Stimulated activated CD8-positive, alpha-beta memory T cell treated with anti-CD3 and anti-CD28 coated beads, Interleukin-15, amount 100 ng/mL, for 24 hours (primary cell): ENCODE data around the gene PAQR6.

Source experiments
- DNase-seq: peaks from one replicate; pipeline ENCODE4 v3.0.0-alpha.2; 2020; ENCODE audit warnings: low read depth

The PAQR6 gene

DNA sequence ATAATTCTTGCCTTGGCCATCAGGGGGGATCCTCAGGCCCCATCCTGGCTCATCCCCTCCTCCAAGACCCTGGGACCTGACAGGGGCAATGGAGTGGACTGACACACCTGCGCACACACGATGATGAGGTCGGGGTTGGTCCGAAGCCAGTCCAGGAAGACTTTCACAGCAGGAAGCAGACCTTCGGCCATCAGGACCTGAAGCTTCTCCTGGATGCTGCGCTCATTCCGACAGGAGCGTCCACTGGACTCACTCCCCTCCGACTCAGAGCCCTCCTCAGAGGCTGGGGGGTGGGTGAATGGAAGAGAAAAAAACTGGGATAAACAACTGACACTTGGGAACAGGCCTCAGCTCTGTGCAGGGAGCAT is 15.4 kb upstream of the PAQR6 start:
- no peak for DNase-seq

DNA sequence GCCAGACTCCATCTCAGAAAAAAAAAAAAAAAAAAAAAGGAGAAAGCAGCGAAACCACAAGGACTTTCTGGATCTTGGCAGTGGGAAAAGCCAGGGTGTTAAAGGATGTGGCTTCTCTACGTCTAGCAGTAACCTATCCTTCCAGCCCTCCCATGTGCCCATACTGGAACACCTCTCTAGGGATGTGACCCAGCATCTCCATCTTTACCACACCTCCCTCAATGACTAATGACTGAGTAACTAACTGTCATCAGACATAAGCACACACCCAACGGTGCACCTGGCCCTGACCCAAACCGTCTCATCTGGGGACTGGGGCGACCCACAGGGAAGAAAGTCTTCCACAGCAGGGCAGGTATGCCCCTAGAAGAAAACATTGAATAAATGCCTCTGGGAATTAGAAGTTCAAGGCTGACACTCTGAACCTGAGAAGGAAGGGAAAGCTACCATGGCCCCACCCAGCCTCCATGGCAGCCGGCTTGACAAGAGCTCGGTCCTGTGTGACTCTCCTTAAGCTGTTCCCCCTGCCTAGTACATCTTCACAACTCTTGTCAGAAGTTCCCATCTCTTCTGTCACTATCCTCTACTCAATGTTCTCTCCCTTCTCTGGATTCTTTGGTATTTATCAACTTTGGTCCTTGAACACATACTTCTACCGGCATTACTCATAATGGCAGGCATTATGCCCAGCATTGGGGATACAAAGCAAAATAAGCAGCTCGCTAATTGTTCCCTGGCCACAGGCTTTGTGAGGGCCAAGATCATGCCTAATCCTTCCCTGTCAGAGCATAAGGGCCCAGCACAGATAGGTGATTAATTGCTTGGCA is 14.8 kb upstream of the PAQR6 start:
- DNase-seq, result no peak

DNA sequence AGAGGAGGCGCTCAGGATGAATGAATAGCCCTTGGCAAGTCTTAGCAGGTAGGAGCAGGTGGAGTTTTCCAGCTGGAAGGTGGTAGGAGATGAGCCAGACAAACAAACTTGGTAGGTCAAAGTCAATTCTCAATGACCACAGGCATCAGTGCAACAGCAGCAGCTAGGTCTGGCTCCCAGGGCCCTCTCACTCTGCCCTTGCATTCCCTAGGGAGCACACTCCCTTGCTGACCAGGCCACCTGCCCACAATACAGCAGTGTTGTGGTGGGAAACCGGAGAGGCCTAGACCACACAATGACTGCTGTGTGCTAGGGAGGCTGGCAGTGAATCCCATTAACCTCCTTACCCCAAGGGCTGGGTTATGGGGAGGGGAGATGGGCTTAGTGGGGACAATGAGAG is 13.0 kb upstream of the PAQR6 start:
- DNase-seq, result no peak

DNA sequence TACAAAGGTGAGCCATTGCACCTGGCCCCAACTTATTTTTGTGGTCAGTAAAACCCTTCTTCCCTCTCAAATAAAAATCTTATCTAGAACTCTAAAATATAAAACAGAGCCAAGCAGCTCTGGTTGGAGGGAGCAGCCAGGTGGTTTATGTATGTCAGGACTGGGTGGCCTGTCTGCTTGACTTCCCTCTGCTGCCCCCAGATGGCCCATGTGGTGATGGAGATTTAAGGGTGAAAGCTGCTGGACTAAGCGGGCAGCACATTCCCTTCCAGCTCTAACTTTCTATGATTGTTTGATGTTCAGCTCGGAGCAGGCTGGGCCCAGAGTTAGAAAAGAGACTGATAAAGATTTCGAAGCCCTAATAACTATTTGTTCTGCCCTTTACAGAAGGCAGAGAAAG is 11.9 kb upstream of the PAQR6 start:
- DNase-seq, result no peak

DNA sequence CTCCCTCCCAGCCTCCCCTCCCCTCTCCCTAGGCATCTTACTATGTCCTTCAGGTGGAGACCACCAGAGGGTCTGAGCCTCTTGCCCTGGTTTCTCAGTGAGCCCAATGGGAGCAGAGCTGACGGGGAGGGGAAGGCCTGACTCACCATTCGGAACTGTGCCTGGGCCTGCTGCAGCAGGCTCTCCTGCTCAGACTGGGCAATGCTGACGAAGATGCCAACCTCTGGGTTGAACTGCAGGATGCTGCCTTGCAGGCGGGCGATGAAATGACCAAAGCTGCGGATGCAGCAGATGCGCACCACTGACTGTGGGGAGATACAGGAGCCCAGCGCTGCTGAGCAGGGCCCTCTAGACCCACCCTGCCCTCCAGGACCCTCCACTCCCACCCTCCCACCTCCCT is 11.0 kb upstream of the PAQR6 start:
- no peak for DNase-seq

DNA sequence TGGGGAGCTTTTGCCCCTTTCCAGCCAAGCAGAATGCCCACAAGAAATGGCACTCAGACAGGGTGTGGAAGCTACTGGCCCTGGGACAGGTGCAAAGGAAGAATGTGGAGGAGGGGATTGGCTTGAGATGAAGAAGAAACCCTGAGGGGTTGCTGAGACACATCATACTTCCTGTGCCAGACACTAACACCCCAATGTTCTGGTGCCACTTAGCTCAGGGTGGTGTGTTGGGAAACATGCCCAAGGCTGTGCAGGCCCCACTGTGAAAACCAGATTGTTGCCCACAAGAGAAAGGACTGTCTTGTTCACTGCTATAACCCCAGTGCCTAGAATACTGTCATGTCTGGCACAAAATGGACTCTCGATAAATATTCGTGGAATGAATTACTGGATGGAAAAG is 9.9 kb upstream of the PAQR6 start:
- no peak for DNase-seq

DNA sequence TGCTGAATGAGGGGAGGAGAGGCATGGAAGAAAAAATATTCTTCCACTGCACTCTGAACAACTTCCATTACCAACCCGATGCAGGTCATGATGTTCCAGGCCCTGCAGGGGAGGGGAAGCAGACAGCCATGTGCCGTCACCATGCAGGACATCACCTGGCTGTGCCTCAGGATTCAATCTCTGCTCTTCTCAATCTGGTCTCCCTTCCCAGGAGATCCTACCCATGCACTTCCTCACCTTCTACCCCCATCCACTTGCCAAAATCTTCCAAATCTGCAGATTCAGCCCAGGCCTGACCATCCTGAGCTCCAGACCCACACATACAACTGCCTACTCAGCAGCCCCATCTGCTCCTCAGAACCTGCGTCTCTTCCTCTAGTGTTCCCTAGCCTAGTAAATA is 5.8 kb upstream of the PAQR6 start:
- DNase-seq, result no peak

DNA sequence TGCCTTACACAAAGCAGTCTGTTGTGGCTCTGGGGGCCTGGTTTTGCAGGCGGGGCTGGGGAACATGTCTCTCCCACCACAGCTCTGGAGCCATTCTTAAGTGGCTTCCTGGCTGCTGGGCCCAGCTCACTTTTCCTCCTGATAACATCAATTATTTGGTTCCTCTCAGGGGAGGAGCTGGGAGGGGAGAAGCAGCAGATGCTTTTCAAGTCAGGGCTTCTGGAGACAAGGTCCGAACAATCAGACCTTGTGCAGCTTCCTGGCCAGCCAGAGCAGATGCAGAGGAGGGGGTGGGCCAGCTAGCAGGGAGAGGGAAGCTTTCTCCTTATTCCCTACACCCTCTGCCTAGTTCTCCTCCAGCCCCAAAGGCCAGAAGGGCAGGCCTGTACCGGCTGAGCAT is 3.7 kb upstream of the PAQR6 start:
- DNase-seq, result no peak

DNA sequence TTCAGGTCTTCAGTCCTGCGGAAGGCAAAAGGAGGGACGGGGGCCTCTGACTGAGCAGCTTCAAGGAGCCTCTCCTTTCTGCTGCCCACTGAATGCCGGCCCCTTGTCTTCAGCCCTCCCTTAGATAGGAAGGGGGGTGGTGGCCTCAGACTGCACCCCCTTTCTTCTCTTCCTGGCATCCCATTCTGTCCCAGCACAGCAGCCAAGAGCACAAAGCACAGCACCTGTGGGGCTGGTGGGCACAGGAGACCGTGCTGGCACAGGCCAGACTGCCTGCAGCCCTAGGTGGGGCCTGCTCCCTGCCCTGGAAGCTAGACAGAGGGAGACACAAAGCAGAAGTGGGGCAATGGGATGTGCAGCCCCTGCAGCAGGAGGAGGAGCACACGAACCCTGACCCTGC is 1.7 kb upstream of the PAQR6 start:
- no peak for DNase-seq

DNA sequence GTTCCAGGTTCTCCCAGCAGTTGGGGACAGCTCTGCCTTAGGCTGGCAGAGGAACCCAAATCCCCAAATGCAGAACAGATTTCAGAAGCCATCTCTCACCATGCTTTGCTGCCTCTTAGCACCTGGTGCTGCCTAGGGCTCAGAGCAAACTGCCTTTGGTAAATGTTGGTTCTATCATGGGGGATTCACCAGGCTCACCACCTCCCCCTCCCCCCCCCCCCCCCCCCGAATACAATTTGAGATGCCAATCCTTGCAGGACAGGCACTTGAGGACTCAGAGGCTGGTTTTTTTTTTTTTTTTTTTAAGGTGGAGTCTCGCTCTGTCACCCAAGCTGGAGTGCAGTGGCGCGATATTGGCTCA is 447 bp upstream of the PAQR6 start:
- no peak for DNase-seq

DNA sequence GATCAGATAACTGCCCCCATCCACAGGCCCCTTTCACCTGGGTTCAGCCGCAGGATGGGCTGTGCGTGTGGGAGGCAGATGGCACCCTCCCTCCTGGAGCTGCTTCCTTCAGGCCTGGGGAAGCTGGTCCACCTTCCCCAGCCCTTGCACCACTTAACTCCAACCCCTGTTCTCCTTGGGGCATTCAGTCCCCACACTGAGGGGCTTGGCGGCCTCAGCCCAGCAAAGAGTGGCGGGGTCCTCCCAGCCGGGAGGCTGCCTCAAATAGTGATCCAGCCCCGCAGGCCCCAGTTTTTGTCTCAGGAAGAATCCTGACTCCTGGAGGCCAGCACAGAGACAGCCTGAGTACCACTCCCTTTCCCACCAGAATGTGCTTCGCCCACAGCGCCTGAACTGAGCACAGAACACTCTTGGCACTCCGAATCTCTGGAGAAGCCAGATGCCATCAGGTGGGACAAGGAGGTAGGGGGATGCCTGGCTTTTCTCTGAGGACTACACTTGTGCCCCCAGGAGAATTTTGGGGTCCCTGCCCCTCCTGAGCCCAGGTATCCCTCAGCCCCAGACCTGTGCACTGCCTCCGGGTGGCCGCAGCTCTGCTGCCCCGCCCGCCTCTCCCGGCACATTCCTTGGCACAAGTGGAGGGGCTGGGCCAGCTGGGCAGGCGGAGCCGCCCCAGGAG is 936 bp downstream of the PAQR6 start:
- no peak for DNase-seq

DNA sequence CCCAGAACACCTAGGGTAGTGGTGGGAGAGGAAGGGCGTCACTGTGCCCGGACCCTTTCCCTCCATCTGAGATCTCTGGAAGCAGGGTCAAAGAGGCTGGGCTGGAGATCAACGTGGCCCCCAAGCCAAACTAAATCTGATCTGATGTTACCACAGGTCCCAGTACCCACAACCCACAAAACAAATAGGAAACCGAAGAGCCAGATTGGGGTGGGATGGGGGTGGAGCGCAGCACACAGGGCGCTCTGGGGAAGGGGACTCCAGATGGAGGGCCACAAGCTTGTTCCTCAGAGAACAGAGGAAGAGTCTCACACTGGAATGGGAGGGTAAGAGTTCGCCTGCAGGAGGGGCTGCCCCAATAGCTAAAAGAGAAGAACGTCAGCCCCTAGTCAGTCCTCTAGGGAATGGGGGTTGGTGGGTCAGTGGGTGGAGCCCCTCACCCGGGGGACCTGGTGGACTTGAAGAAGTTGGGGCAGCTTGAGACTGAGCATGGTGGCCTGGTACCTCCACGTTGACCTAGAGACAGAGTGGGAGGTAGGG is 1.5 kb downstream of the PAQR6 start:
- no peak for DNase-seq

DNA sequence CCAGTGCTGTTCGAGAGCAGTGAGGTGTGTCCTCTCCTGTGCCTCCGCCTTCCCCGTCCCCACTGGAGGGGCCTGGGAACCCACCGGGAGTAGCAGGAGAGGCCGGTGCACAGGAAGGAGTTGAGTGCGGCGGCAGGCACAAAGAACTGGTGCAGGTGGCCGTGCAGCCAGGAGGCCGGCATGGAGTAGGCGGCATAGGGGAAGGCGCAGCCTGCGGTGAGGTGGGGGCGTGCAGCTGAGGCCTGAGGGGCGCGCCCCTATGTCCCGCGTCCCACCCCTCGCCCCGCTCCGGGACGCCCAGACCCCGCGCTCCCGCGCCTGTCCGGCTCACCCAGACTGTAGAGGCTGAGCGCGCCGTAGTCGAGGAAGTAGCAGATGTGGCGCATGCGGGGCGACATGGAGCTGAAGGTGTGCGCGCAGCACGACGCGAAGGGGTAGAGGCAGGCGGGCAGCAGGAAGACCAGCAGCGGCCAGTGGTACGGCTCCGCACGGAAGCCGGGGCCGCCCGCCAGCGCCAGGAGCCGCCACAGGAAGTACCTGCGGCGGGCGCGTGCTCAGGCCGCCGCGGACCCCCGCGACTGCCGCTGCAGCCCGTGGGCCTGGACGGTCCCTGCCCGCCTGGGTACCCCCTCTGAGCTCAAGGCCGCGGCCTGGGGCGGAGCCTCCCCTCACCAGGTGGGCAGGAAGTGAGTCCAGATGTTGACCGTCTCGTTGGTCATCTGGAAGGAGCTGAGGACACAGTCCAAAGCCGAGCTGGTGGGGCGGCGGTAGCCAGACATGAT is 2.2 kb downstream of the PAQR6 start:
- no peak for DNase-seq

DNA sequence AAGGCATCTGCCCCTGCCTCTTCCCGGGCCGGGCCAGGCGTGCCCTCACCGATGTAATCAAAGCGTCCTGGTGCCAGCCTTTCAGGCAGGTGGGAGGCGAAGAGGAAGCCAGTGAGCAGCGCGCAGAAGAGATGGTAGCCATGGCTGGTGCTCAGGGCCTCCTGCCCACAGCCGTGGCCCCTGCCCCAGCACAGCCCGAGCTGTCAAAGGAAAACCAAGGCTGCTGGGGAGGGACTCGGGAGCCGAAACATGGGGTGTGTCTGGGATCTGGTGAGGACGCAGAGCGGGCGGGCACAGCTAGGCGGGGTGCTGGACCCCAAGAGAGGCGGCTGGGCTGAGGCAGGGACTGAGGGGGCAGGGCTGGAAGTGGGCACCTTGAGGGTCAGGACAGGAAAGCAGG is 3.1 kb downstream of the PAQR6 start:
- no peak for DNase-seq

DNA sequence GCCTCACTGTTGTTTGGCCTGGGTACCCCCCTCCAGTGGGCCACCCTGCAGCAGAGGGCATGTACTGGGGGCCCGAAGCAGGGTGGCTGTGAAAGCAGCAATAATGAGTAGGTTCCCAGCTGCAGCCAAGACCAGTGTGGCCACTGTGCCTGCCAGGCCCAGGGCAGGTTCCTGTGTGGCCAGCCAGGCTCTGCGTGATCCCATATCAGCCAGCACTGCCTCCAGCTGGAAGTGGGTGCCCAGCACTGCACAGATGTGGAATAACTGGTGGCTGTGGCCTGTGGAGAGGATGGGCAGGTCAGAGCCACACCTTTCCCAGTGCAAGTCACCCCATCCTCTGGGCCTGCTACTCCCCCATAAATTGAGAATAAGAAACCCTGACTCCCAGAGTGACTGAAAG is 3.7 kb downstream of the PAQR6 start:
- DNase-seq, result no peak

DNA sequence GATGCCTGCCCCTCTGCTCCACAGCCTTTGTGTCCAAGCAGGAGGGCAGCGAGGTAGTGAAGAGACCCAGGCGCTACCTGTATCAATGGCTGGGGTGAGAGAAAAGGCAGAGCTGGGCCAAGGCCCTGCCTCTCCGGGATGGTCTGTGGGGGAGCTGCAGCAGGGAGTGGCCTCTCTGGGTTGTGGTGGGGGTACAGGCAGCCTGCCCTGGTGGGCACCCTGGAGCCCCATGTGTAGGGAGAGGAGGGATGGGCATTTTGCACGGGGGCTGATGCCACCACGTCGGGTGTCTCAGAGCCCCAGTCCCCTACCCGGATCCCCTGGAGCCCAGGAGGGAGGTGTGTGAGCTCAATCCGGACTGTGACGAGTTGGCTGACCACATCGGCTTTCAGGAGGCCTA is 5.1 kb downstream of the PAQR6 start:
- DNase-seq, result no peak

DNA sequence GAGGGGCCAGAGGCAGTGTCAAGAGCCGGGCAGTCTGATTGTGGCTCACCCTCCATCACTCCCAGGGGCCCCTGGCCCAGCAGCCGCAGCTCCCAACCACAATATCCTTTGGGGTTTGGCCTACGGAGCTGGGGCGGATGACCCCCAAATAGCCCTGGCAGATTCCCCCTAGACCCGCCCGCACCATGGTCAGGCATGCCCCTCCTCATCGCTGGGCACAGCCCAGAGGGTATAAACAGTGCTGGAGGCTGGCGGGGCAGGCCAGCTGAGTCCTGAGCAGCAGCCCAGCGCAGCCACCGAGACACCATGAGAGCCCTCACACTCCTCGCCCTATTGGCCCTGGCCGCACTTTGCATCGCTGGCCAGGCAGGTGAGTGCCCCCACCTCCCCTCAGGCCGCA is 5.9 kb downstream of the PAQR6 start, which contains the start of gene BGLAP:
TSS of gene BGLAP (plus strand) at position 259 of the 400 bp plus-strand sequence. CDS start at position 307, 48 bp downstream.
- DNase-seq, result no peak

DNA sequence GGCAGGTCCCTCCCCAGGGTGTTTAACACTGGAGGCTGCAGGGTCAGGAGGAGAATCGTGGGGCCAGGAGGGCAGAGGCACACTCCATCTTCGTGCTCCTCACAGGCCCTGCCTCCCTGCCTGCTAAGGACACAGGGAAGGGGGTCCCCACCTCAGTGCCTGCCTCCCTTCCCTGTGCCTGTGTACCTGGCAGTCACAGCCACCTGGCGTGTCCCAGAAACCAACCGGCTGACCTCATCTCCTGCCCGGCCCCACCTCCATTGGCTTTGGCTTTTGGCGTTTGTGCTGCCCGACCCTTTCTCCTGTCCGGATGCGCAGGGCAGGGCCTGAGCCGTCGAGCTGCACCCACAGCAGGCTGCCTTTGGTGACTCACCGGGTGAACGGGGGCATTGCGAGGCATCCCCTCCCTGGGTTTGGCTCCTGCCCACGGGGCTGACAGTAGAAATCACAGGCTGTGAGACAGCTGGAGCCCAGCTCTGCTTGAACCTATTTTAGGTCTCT is 6.5 kb downstream of the PAQR6 start:
- no peak for DNase-seq

DNA sequence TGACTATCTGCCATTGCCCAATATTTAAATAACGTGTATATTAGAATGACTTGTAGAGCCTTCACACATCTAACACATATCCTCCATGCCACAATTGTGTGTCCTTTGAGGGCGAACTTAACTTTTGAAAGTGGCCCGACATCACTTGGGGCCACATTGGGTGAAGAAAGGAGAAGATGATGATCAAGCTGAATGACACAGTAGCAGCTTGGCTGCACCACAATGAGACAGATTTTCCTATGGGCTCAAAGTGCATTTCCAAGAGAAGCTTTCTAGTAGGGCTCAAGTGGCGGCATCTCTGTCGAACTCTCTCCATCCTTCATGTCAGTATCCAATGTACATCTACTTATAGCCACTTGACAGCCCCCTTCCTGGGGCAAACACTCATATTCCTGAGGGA is 9.6 kb downstream of the PAQR6 start:
- no peak for DNase-seq

DNA sequence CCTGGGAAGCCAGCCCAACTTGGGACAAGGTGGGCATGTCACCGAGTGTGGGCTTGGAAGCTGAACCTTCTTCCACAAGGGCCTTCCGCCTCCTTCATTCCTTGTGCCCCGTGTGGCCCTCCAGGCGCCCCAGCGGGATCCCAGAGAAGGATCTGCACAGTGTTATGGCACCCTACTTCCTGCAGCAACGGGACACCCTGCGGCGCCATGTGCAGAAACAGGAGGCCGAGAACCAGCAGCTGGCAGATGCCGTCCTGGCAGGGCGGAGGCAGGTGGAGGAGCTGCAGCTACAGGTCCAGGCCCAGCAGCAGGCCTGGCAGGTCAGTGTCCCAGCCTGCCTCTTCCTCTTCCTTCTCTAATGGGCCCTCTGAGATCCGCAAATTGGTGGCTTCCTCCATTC is 11.7 kb downstream of the PAQR6 start:
- DNase-seq, result no peak

DNA sequence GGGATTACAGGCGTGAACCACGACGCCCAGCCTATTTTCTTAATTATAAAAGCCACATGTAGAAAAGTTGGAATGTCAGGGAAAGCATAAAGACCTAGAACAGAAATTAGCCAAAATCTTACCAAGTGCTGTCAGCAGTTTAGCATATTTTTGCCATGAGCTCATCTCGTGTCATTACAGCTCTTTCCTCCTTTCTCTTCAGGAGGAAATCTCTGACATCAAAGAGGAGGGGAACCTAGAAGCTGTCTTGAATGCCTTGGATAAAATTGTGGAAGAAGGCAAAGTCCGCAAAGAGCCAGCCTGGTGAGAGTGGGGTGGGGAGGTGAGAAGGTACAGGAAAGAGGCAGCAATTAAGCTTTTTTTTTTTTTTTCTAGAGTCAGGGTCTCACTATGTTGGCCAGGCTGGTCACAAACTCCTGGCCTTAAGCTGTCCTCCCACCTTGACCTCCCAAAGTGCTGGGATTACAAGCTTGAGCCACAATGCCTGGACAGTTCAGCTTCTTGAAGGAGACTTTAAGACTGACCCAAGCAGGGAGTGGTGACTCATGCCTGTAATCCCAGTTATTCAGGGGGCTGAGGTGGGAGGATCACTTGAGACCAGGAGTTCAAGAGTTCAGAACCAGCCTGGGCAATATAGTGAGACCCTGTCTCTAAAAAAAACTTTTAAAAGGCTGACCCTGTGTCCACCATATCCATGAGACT is 14.3 kb downstream of the PAQR6 start:
- no peak for DNase-seq
